Stomach (tissue), 4 donors: ENCODE data around the gene BAIAP2L1.

Experiments
- CTCF ChIP-seq, 7 experiments: fragments of 450-650 bp in 4 of 7; fragments of 200-600 bp in 3 of 7; sonication (generic) in 3 of 7; IDR thresholded peaks; one replicate each; pipeline ENCODE4 v1.5.1; 2016 to 2019; ENCODE audit warnings: antibody characterized with exemption in 7 of 7, control low read depth in 2 of 7, mild to moderate bottlenecking in 1 of 7
- EP300 ChIP-seq: sonication (generic); formaldehyde crosslinking; IDR thresholded peaks from one replicate; pipeline ENCODE4 v1.6.1; 2017; ENCODE audit warnings: antibody characterized with exemption
- POLR2A ChIP-seq, 4 donors: fragments of 450-650 bp; IDR thresholded peaks; one replicate each; pipeline ENCODE4 v1.6.1; 2016; ENCODE audit warnings: antibody characterized with exemption in 4 of 4, control low read depth in 2 of 4, mild to moderate bottlenecking in 1 of 4, moderate library complexity in 1 of 4

- TF ChIP-seq CTCF (IDR thresholded peaks at IDR 0.05) (no peak), EP300 (no peak), POLR2A (IDR thresholded peaks at IDR 0.05) (no peak)
Observed at GRCh38 chr7:98365863-98366561, 34.9 kb downstream of the BAIAP2L1 start.
